CD4-positive, alpha-beta memory T cell (primary cell): ENCODE data around the gene DLX2. TPM values are rescaled to one million over a fixed set of nuclear protein-coding genes. Genes with fewer than 3 reads are reported as not detected.

Experiments
- CTCF ChIA-PET: fragments of 350-600 bp; sonication (Branson Sonifier 250); formaldehyde crosslinking; loops from one replicate; lab custom pipeline; 2021; ENCODE audit warnings: inconsistent platforms; ENCODE audit not compliant: partially characterized antibody; lab: Charles Lee
- POLR2A ChIA-PET: fragments of 350-600 bp; sonication (Branson Sonifier 250); formaldehyde crosslinking; loops from one replicate; lab custom pipeline; 2021; ENCODE audit not compliant: partially characterized antibody; lab: Charles Lee
- DNase-seq, 5 donors: peaks; one replicate each; pipeline versions ENCODE4 v3.0.0 to v3.0.0-alpha.2; 2020 to 2022; ENCODE audit warnings: mixed read lengths in 1 of 5
- H3K27ac ChIP-seq: one replicate; pipeline ENCODE4 v1.7.0; 2013; ENCODE audit warnings: low read depth, low read length
- H3K27me3 ChIP-seq: 2 replicates; pipeline ENCODE4 v1.7.0; 2013; ENCODE audit warnings: mild to moderate bottlenecking, low read length, moderate library complexity; ENCODE audit not compliant: insufficient read depth
- H3K36me3 ChIP-seq: 2 replicates; pipeline ENCODE4 v1.7.0; 2013; ENCODE audit warnings: mild to moderate bottlenecking, low read length, moderate library complexity; ENCODE audit not compliant: insufficient read depth
- H3K4me1 ChIP-seq: 2 replicates; pipeline ENCODE4 v1.7.0; 2013; ENCODE audit warnings: mild to moderate bottlenecking, low read length, moderate library complexity; ENCODE audit not compliant: insufficient read depth
- H3K4me3 ChIP-seq, 2 donors: one replicate each; pipeline ENCODE4 v1.7.0; 2013; ENCODE audit warnings: low read length in 2 of 2, mild to moderate bottlenecking in 1 of 2
- H3K9me3 ChIP-seq, 2 donors: one replicate each; pipeline ENCODE4 v1.7.0; 2013; ENCODE audit warnings: low read length in 2 of 2, control low read depth in 1 of 2; ENCODE audit not compliant: control insufficient read depth in 1 of 2
- H3K27ac Mint-ChIP-seq, 7 donors: one replicate each; pipeline ENCODE4 v1.8.0; 2020 to 2021; ENCODE audit warnings: mixed read lengths in 7 of 7, mild to moderate bottlenecking in 6 of 7, inconsistent platforms in 3 of 7, moderate library complexity in 3 of 7
- H3K27me3 Mint-ChIP-seq, 2 donors: one replicate each; pipeline ENCODE4 v1.8.0; 2020 to 2021; ENCODE audit warnings: mixed read lengths in 2 of 2
- H3K36me3 Mint-ChIP-seq, 2 donors: one replicate each; pipeline ENCODE4 v1.8.0; 2020 to 2021; ENCODE audit warnings: mixed read lengths in 2 of 2, inconsistent platforms in 1 of 2, mild to moderate bottlenecking in 1 of 2
- H3K4me1 Mint-ChIP-seq, 4 donors: one replicate each; pipeline ENCODE4 v1.8.0; 2020 to 2021; ENCODE audit warnings: mixed read lengths in 4 of 4, mild to moderate bottlenecking in 1 of 4
- H3K4me3 Mint-ChIP-seq, 8 donors: one replicate each; pipeline ENCODE4 v1.8.0; 2020 to 2021; ENCODE audit warnings: mixed read lengths in 8 of 8, mild to moderate bottlenecking in 7 of 8, moderate library complexity in 6 of 8, inconsistent platforms in 3 of 8
- H3K9me3 Mint-ChIP-seq, 8 donors: one replicate each; pipeline ENCODE4 v1.8.0; 2020 to 2021; ENCODE audit warnings: mixed read lengths in 8 of 8, mild to moderate bottlenecking in 5 of 8, inconsistent platforms in 3 of 8, moderate library complexity in 1 of 8
- intact Hi-C: fragments of 100-400 bp; cut with micrococcal nuclease; formaldehyde crosslinking; loops from one replicate; pipeline ENCODE4 v1.15.1; 2023
- polyA plus RNA-seq, 2 donors: library from polyadenylated mRNA; unstranded; fragments of 300-500 nt; fragmentation: Illumina TruSeq; gene quantifications; one replicate each; pipeline ENCODE4 v1.2.3, GENCODE V29; 2021
- total RNA-seq, 2 experiments: library from RNA; stranded (reverse); gene quantifications; one replicate each; pipeline ENCODE4 v1.2.3, GENCODE V29; 2021

Gene DLX2
- total and polyA plus RNA-seq, 4 experiments from 2014 or later, result not detected

DNA sequence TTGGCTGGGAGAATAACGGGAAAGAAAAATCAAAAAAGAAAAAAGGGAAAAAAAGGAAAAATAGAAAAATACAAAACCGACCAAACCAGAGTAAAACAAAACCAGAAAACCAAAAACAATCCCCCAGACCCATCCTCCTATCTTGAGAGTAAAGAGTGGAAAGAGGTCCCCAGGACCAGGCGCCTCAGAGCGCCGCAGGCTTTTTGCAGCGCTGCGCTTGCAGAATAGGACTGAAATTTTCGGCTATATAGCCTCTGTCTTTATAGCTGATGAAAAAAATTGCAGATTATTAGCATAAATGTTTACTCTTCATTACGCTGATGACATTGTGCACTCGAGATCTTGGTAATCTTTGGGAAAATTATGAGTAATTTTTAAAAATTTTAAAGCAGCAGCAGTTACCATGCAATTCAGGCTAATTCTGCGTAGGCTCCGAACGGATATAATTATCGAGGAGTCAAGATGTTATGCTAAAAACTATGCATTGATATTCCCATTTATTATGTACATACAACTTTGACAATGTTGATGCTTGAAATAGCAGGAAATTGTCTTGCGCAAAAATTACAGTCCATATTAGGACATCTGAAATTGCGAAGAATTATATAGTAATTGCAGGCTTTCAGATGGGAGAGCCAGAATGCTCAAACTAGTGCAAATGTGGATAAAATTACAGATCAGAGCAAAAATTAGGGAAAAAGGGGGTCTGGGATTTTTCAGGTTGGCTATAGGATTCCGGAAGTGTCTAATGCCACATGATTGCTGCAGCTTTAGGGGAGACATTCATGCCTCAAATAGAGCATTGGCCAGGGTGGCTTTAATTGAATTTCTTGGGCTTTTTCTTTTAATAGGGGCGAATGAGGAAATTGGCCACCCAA is 9.0 kb downstream of the DLX2 start:
- Histone ChIP-seq H3K27ac (no peak overlapping the region), H3K4me1 (peaks cover 57% of the 10 kb centered on the region), H3K4me3 (no peak overlapping the region), H3K36me3 (no peaks in the 10 kb centered on the region), H3K27me3 (peaks cover 97% of the 10 kb centered on the region), H3K9me3 (no peaks in the 10 kb centered on the region)
- intact Hi-C loops, result loop anchor here (1.0 kb wide), 1 partner anchor 9 kb away; the partner anchor contains the start of gene DLX2
- CTCF ChIA-PET, result interaction anchor here (0.5 kb wide), 1 partner anchor 34 kb away, joined by 5 read pairs; no protein-coding TSS in a partner anchor
- H3K36me3 Mint-ChIP-seq, result no peaks in the 10 kb centered on the region
- POLR2A ChIA-PET, result interaction anchor here (14.0 kb wide), 1 partner anchor 7 kb away, joined by 186 read pairs; the partner anchor contains the start of gene DLX2
- peak overlapping the region in 5 of 7 donors; percentile 8 to 99 (median 62) for H3K27ac Mint-ChIP-seq
- peaks cover 0 to 24% (median 7%) of the 10 kb centered on the region in 8 donors for H3K9me3 Mint-ChIP-seq
- peaks cover 19 to 67% (median 32%) of the 10 kb centered on the region in 4 donors for H3K4me1 Mint-ChIP-seq
- DNase-seq, result peak in 1 of 5 donors; percentile 29
- peaks cover 62 to 67% of the 10 kb centered on the region in 2 donors for H3K27me3 Mint-ChIP-seq
- H3K4me3 Mint-ChIP-seq, result peak overlapping the region; percentile 45 to 80 (median 57)

DNA sequence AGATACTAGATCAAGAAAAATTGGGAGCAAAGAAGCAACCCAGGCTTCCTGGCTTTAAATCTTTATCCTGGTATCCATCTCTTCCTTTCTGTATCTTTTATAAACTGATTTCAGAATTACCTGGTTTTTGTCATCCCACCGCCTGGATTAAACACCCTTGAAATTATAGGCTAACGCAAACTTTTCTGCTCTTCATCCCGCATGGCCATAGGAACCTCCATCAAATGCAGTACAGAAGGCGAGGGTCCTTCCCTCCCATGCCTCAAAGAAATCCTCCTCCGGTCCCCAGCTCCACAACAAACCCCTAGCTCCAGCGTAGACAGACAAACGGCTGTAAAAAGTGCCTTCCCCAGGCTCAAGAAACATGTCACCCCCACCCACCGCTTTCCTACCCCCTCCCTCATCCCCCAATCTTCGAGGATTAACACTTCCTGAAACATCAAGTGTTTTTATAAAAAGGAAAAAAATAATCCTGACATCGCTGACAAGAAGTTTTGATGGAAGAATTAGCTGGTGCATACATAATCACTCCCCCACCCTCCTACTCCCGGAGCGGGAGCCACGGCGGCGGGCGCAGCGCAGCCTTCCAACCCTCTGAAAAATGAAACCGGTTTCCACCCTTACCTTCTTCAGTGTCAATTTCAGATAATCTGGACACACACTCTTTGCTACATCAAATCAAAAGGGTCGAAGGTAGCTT is 9.8 kb downstream of the DLX2 start:
- DNase-seq, result no peak
- Histone ChIP-seq H3K4me3 (no peak overlapping the region), H3K9me3 (no peaks in the 10 kb centered on the region), H3K27me3 (peaks cover 97% of the 10 kb centered on the region), H3K36me3 (no peaks in the 10 kb centered on the region), H3K27ac (no peak overlapping the region), H3K4me1 (peaks cover 58% of the 10 kb centered on the region)
- peaks cover 0 to 28% (median 11%) of the 10 kb centered on the region in 8 donors for H3K9me3 Mint-ChIP-seq
- intact Hi-C loops, result no loop called here
- H3K36me3 Mint-ChIP-seq, result peaks cover 0 to 1% of the 10 kb centered on the region in 2 donors
- peaks cover 67 to 72% of the 10 kb centered on the region in 2 donors for H3K27me3 Mint-ChIP-seq
- H3K27ac Mint-ChIP-seq, result peak overlapping the region in 5 of 7 donors; percentile 30 to 99 (median 62)
- H3K4me3 Mint-ChIP-seq, result peak overlapping the region in 7 of 8 donors; percentile 13 to 53 (median 42)
- H3K4me1 Mint-ChIP-seq, result peaks cover 21 to 69% (median 34%) of the 10 kb centered on the region in 4 donors
- CTCF ChIA-PET, result interaction anchor here (1.1 kb wide), 1 partner anchor 9 kb away, joined by 5 read pairs; the partner anchor contains the start of gene DLX2
- POLR2A ChIA-PET, result interaction anchor here (2.5 to 14.0 kb wide), 2 partner anchors 8 to 10 kb away, joined by 17 to 186 read pairs; partner anchors contain the start of gene DLX2

- Histone ChIP-seq H3K27me3 (peaks cover 97% of the 10 kb centered on the region), H3K36me3 (no peaks in the 10 kb centered on the region), H3K4me1 (peaks cover 57% of the 10 kb centered on the region), H3K4me3 (no peak overlapping the region), H3K9me3 (no peaks in the 10 kb centered on the region), H3K27ac (no peak overlapping the region)
- Mint-ChIP-seq H3K9me3 (peaks cover 0 to 37% (median 13%) of the 10 kb centered on the region in 8 donors), H3K4me3 (peak overlapping the region in 1 of 8 donors; percentile 12), H3K27ac (peak overlapping the region in 4 of 7 donors; percentile 35 to 99 (median 46)), H3K36me3 (peaks cover 0 to 6% of the 10 kb centered on the region in 2 donors), H3K27me3 (peaks cover 69 to 74% of the 10 kb centered on the region in 2 donors), H3K4me1 (peaks cover 22 to 70% (median 37%) of the 10 kb centered on the region in 4 donors)
- ChIA-PET POLR2A (interaction anchor here (0.6 to 14.0 kb wide), 3 partner anchors 9 to 486 kb away, joined by 3 to 186 read pairs (median 17); partner anchors contain the start of gene DLX2), CTCF (interaction anchor here (0.8 to 1.8 kb wide), 5 partner anchors 10 to 370 kb away, joined by 3 to 7 read pairs (median 4); partner anchors contain the start of gene DLX2)
- DNase-seq, result no peak
- intact Hi-C loops, result no loop called here
Measured at GRCh38 chr2:172091761-172092566, 10.7 kb downstream of the DLX2 start.

GRCh38 chr2:172091000-172091641 is 11.6 kb downstream of the DLX2 start:
- POLR2A ChIA-PET, result interaction anchor here (2.5 to 14.0 kb wide), 2 partner anchors 8 to 10 kb away, joined by 17 to 186 read pairs; partner anchors contain the start of gene DLX2
- peaks cover 0 to 43% (median 13%) of the 10 kb centered on the region in 8 donors for H3K9me3 Mint-ChIP-seq
- H3K27me3 ChIP-seq, result peaks cover 97% of the 10 kb centered on the region
- peaks cover 72 to 79% of the 10 kb centered on the region in 2 donors for H3K27me3 Mint-ChIP-seq
- CTCF ChIA-PET, result interaction anchor here (0.8 to 1.8 kb wide), 4 partner anchors 9 to 371 kb away, joined by 3 to 7 read pairs (median 4); no protein-coding TSS in a partner anchor
- H3K4me3 Mint-ChIP-seq, result no peak overlapping the region
- peak overlapping the region in 2 of 7 donors; percentile 7 to 99 for H3K27ac Mint-ChIP-seq
- H3K36me3 Mint-ChIP-seq, result peaks cover 0 to 6% of the 10 kb centered on the region in 2 donors
- no peak overlapping the region for H3K4me3 ChIP-seq
- H3K27ac ChIP-seq, result no peak overlapping the region
- peaks cover 24 to 70% (median 39%) of the 10 kb centered on the region in 4 donors for H3K4me1 Mint-ChIP-seq
- H3K9me3 ChIP-seq, result no peaks in the 10 kb centered on the region
- intact Hi-C loops, result no loop called here
- H3K4me1 ChIP-seq, result peaks cover 57% of the 10 kb centered on the region
- H3K36me3 ChIP-seq, result no peaks in the 10 kb centered on the region
- DNase-seq, result peak in 1 of 5 donors; percentile 8

GRCh38 chr2:172090044-172090961 is 12.4 kb downstream of the DLX2 start:
- Histone ChIP-seq H3K9me3 (no peaks in the 10 kb centered on the region), H3K4me3 (no peak overlapping the region), H3K27ac (no peak overlapping the region), H3K4me1 (peaks cover 57% of the 10 kb centered on the region), H3K27me3 (peaks cover 97% of the 10 kb centered on the region), H3K36me3 (no peaks in the 10 kb centered on the region)
- peaks cover 0 to 45% (median 18%) of the 10 kb centered on the region in 8 donors for H3K9me3 Mint-ChIP-seq
- H3K4me1 Mint-ChIP-seq, result peaks cover 22 to 70% (median 38%) of the 10 kb centered on the region in 4 donors
- H3K4me3 Mint-ChIP-seq, result peak overlapping the region in 2 of 8 donors; percentile 25 to 26
- ChIA-PET POLR2A (interaction anchor here (2.5 to 14.0 kb wide), 2 partner anchors 7 to 11 kb away, joined by 17 to 186 read pairs; partner anchors contain the start of gene DLX2), CTCF (interaction anchor here (0.9 to 1.8 kb wide), 2 partner anchors 14 to 372 kb away, joined by 3 to 7 read pairs; no protein-coding TSS in a partner anchor)
- peak in 2 of 5 donors; percentile 20 to 29 for DNase-seq
- peaks cover 0 to 11% of the 10 kb centered on the region in 2 donors for H3K36me3 Mint-ChIP-seq
- intact Hi-C loops, result no loop called here
- peaks cover 71 to 78% of the 10 kb centered on the region in 2 donors for H3K27me3 Mint-ChIP-seq
- H3K27ac Mint-ChIP-seq, result peak overlapping the region in 2 of 7 donors; percentile 84 to 99
